Muscle layer of colon (tissue), 2 donors: ENCODE measurements around the gene LDLRAD3.
"Not testable (repeated sequence)": the region's sequence is repeated elsewhere in the genome, so short reads cannot be mapped to it uniquely, and the experiment has no call there.

Experiments used
- H3K27ac ChIP-seq: one replicate; pipeline ENCODE4 v1.7.0; 2013; ENCODE audit warnings: low read depth, mild to moderate bottlenecking, low read length, moderate library complexity
- H3K27me3 ChIP-seq, 2 donors: one replicate each; pipeline ENCODE4 v1.7.0; 2013; ENCODE audit warnings: low read length in 2 of 2, mild to moderate bottlenecking in 2 of 2; ENCODE audit not compliant: insufficient read depth in 2 of 2, control insufficient read depth in 1 of 2
- H3K36me3 ChIP-seq: one replicate; pipeline ENCODE4 v1.7.0; 2013; ENCODE audit warnings: mild to moderate bottlenecking, low read length; ENCODE audit not compliant: insufficient read depth
- H3K4me1 ChIP-seq: one replicate; pipeline ENCODE4 v1.7.0; 2013; ENCODE audit warnings: mild to moderate bottlenecking, low read length; ENCODE audit not compliant: insufficient read depth
- H3K4me3 ChIP-seq, 2 donors: one replicate each; pipeline ENCODE4 v1.7.0; 2013; ENCODE audit warnings: low read length in 2 of 2, low read depth in 1 of 2, mild to moderate bottlenecking in 1 of 2, moderate library complexity in 1 of 2
- H3K9ac ChIP-seq: one replicate; pipeline ENCODE4 v1.7.0; 2013; ENCODE audit warnings: low read length
- H3K9me3 ChIP-seq: one replicate; pipeline ENCODE4 v1.7.0; 2013; ENCODE audit warnings: mild to moderate bottlenecking, low read length
- donor health status: abdominal sarcoma.
- donor health status: Adenocarcinoma of cecum.

LDLRAD3 gene

GRCh38 chr11:35911616-35912165, 32.2 kb upstream of the LDLRAD3 start:
- Histone ChIP-seq H3K36me3 (no peaks in the 10 kb centered on the region), H3K9ac (no peak overlapping the region)

GRCh38 chr11:35912436-35912835, 31.4 kb upstream of the LDLRAD3 start:
- H3K4me3 ChIP-seq, H3K27me3 ChIP-seq, H3K9me3 ChIP-seq, H3K27ac ChIP-seq, H3K4me1 ChIP-seq, H3K36me3 ChIP-seq, H3K9ac ChIP-seq: not testable (repeated sequence)

More at GRCh38 chr11:35911616-35912165, 32.2 kb upstream of the LDLRAD3 start:
- H3K4me1 ChIP-seq = no peaks in the 10 kb centered on the region
- H3K9me3 ChIP-seq = no peaks in the 10 kb centered on the region
- H3K27ac ChIP-seq = no peak overlapping the region
- H3K27me3 ChIP-seq = no peaks in the 10 kb centered on the region
- no peak overlapping the region for H3K4me3 ChIP-seq

GRCh38 chr11:35912883-35913624, 30.8 kb upstream of the LDLRAD3 start:
- Histone ChIP-seq H3K9me3 (no peaks in the 10 kb centered on the region), H3K27ac (no peak overlapping the region), H3K9ac (no peak overlapping the region), H3K4me3 (no peak overlapping the region), H3K27me3 (no peaks in the 10 kb centered on the region), H3K36me3 (no peaks in the 10 kb centered on the region), H3K4me1 (no peaks in the 10 kb centered on the region)

GRCh38 chr11:35914816-35915215, 29.0 kb upstream of the LDLRAD3 start:
- H3K36me3 ChIP-seq = no peaks in the 10 kb centered on the region
- H3K4me3 ChIP-seq = no peak overlapping the region
- no peaks in the 10 kb centered on the region for H3K9me3 ChIP-seq
- H3K9ac ChIP-seq = no peak overlapping the region
- no peak overlapping the region for H3K27ac ChIP-seq
- H3K27me3 ChIP-seq = no peaks in the 10 kb centered on the region
- no peaks in the 10 kb centered on the region for H3K4me1 ChIP-seq

- Histone ChIP-seq H3K9ac (no peak overlapping the region), H3K27ac (no peak overlapping the region), H3K4me1 (no peaks in the 10 kb centered on the region), H3K36me3 (no peaks in the 10 kb centered on the region), H3K27me3 (no peaks in the 10 kb centered on the region), H3K9me3 (no peaks in the 10 kb centered on the region), H3K4me3 (no peak overlapping the region)
Observed at GRCh38 chr11:35916270-35916669, 27.6 kb upstream of the LDLRAD3 start.

- H3K27me3 ChIP-seq = no peaks in the 10 kb centered on the region
- no peak overlapping the region for H3K27ac ChIP-seq
- no peaks in the 10 kb centered on the region for H3K36me3 ChIP-seq
- no peaks in the 10 kb centered on the region for H3K9me3 ChIP-seq
- no peak overlapping the region for H3K4me3 ChIP-seq
- no peak overlapping the region for H3K9ac ChIP-seq
- H3K4me1 ChIP-seq = no peaks in the 10 kb centered on the region
Observed at GRCh38 chr11:35917676-35918075, 26.2 kb upstream of the LDLRAD3 start.

- Histone ChIP-seq H3K36me3 (no peaks in the 10 kb centered on the region), H3K27me3 (no peaks in the 10 kb centered on the region), H3K4me3 (no peak overlapping the region), H3K9me3 (no peaks in the 10 kb centered on the region), H3K9ac (no peak overlapping the region), H3K4me1 (no peaks in the 10 kb centered on the region), H3K27ac (no peak overlapping the region)
Observed at GRCh38 chr11:35918716-35919115, 25.1 kb upstream of the LDLRAD3 start.

- H3K9ac ChIP-seq = no peak overlapping the region
- no peak overlapping the region for H3K4me3 ChIP-seq
- H3K36me3 ChIP-seq = no peaks in the 10 kb centered on the region
- H3K27me3 ChIP-seq = no peaks in the 10 kb centered on the region
- no peak overlapping the region for H3K27ac ChIP-seq
- H3K4me1 ChIP-seq = no peaks in the 10 kb centered on the region
- H3K9me3 ChIP-seq = no peaks in the 10 kb centered on the region
Observed at GRCh38 chr11:35919244-35919643, 24.6 kb upstream of the LDLRAD3 start.

- Histone ChIP-seq H3K27ac (no peak overlapping the region), H3K4me1 (no peaks in the 10 kb centered on the region), H3K27me3 (no peaks in the 10 kb centered on the region), H3K9me3 (no peaks in the 10 kb centered on the region), H3K9ac (no peak overlapping the region), H3K4me3 (no peak overlapping the region), H3K36me3 (no peaks in the 10 kb centered on the region)
Observed at GRCh38 chr11:35923452-35923851, 20.4 kb upstream of the LDLRAD3 start.

- H3K36me3 ChIP-seq = no peaks in the 10 kb centered on the region
- H3K4me1 ChIP-seq = no peaks in the 10 kb centered on the region
- no peak overlapping the region for H3K4me3 ChIP-seq
- no peak overlapping the region for H3K27ac ChIP-seq
- H3K27me3 ChIP-seq = no peaks in the 10 kb centered on the region
- H3K9me3 ChIP-seq = no peaks in the 10 kb centered on the region
- no peak overlapping the region for H3K9ac ChIP-seq
Observed at GRCh38 chr11:35924811-35925210, 19.1 kb upstream of the LDLRAD3 start.

- Histone ChIP-seq H3K9ac (no peak overlapping the region), H3K27me3 (no peaks in the 10 kb centered on the region), H3K9me3 (no peaks in the 10 kb centered on the region), H3K4me3 (no peak overlapping the region), H3K36me3 (no peaks in the 10 kb centered on the region), H3K4me1 (no peaks in the 10 kb centered on the region), H3K27ac (no peak overlapping the region)
Observed at GRCh38 chr11:35927104-35927503, 16.8 kb upstream of the LDLRAD3 start.

GRCh38 chr11:35927682-35928081, 16.2 kb upstream of the LDLRAD3 start:
- Histone ChIP-seq H3K9ac (no peak overlapping the region), H3K4me3 (no peak overlapping the region), H3K9me3 (no peaks in the 10 kb centered on the region), H3K36me3 (no peaks in the 10 kb centered on the region), H3K27me3 (no peaks in the 10 kb centered on the region), H3K4me1 (no peaks in the 10 kb centered on the region), H3K27ac (no peak overlapping the region)
